ENCODE measurements around the gene TUBA1C. TPM values are rescaled to one million over a fixed set of nuclear protein-coding genes. Genes with fewer than 3 reads are reported as not detected.

Gene TUBA1C
- total RNA-seq, 1 donor from 2014 or later: 196 TPM

DNA sequence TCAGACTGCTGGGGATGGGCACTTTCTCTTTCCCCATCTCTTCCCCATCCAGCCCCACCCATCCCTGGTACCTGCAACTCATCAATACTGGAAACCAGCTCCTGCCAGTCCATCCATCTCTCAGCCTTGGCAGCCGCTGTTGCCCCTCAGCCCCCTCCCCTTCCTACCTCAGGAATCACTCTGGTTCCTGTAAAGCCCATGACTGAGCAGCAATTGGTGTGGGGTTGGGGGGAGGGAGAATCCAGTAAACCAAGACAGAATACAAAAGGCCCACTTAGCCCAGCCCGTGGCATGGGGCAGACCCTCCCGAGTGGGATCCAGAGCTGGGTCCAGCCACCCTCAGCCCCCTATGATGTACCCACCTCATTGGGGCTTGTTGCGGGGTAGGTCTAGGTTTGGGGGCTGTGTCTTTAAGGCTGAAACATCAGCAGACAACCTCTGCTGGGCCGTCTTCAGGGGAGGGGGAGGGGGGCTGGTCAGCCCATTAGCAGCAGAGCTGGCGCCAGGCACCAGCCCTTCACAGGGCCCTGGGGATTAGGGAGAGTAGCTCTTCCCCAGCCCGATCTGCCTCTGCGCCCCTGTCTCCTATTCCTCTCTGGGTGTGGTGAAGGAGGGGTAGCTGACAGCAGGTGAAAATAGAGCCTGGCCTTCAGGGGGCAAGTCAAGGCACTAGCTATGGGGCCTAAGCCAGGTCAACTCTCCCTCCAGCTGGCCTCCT, 29.4 kb downstream of the TUBA1C start:
- Histone ChIP-seq H3K27me3 (ENCODE audit: control insufficient read depth, insufficient read depth, low read length) (peaks cover 38% of the 10 kb centered on the region), H3K4me3 (ENCODE audit: low read depth, low read length) (no peak overlapping the region), H3K36me3 (ENCODE audit: control insufficient read depth, insufficient read depth, low read length) (no peaks in the 10 kb centered on the region)
- DNase-seq (ENCODE audit: low read depth) (no peak), FAIRE-seq (no peak)
- TF ChIP-seq, protein P1, sequence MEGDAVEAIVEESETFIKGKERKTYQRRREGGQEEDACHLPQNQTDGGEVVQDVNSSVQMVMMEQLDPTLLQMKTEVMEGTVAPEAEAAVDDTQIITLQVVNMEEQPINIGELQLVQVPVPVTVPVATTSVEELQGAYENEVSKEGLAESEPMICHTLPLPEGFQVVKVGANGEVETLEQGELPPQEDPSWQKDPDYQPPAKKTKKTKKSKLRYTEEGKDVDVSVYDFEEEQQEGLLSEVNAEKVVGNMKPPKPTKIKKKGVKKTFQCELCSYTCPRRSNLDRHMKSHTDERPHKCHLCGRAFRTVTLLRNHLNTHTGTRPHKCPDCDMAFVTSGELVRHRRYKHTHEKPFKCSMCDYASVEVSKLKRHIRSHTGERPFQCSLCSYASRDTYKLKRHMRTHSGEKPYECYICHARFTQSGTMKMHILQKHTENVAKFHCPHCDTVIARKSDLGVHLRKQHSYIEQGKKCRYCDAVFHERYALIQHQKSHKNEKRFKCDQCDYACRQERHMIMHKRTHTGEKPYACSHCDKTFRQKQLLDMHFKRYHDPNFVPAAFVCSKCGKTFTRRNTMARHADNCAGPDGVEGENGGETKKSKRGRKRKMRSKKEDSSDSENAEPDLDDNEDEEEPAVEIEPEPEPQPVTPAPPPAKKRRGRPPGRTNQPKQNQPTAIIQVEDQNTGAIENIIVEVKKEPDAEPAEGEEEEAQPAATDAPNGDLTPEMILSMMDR (IDR thresholded peaks at IDR 0.05; ENCODE audit: insufficient read depth, low read length, severe bottlenecking): no peak

DNA sequence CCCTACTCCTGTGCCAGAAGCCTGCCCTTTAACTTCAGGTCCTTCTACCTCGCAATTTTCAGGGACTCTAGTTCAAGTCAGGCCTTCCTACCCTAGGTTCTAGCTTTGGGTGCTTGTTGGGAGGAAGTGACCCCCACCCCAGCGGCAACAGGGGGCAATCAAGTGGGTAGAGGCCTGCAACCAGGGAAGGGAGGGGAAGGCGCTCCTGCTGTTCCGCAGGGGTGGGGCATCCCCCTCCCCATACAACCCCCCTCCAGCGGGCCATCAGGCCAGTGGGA, 29.9 kb downstream of the TUBA1C start:
- Histone ChIP-seq H3K27me3 (ENCODE audit: control insufficient read depth, insufficient read depth, low read length) (peaks cover 38% of the 10 kb centered on the region), H3K4me3 (ENCODE audit: low read depth, low read length) (no peak overlapping the region), H3K36me3 (ENCODE audit: control insufficient read depth, insufficient read depth, low read length) (no peaks in the 10 kb centered on the region)
- TF ChIP-seq, protein P1 (IDR thresholded peaks at IDR 0.05; ENCODE audit: insufficient read depth, low read length, severe bottlenecking): no peak
- no peak for DNase-seq (ENCODE audit: low read depth)
- no peak for FAIRE-seq

- DNase-seq (ENCODE audit: low read depth) (no peak), FAIRE-seq (no peak)
- TF ChIP-seq, protein P1 (IDR thresholded peaks at IDR 0.05; ENCODE audit: insufficient read depth, low read length, severe bottlenecking): peak; percentile 1
- Histone ChIP-seq H3K36me3 (ENCODE audit: control insufficient read depth, insufficient read depth, low read length) (no peaks in the 10 kb centered on the region), H3K27me3 (ENCODE audit: control insufficient read depth, insufficient read depth, low read length) (peaks cover 38% of the 10 kb centered on the region), H3K4me3 (ENCODE audit: low read depth, low read length) (no peak within 1 kb of the TSS)
Observed at GRCh38 chr12:49295082-49295936, 30.4 kb downstream of the TUBA1C start, which contains the start of gene PRPH. PRPH (plus strand) TSS chr12:49295147; CDS start chr12:49295201, 54 bp downstream.

- no peak overlapping the region for H3K4me3 ChIP-seq (ENCODE audit: low read depth, low read length)
- H3K27me3 ChIP-seq (ENCODE audit: control insufficient read depth, insufficient read depth, low read length): peaks cover 38% of the 10 kb centered on the region
- DNase-seq (ENCODE audit: low read depth) (peak; percentile 21), FAIRE-seq (no peak)
- TF ChIP-seq, protein P1 (IDR thresholded peaks at IDR 0.05; ENCODE audit: insufficient read depth, low read length, severe bottlenecking): peak; percentile 93
- H3K36me3 ChIP-seq (ENCODE audit: control insufficient read depth, insufficient read depth, low read length): no peaks in the 10 kb centered on the region
Observed at GRCh38 chr12:49296034-49296835, 31.4 kb downstream of the TUBA1C start.

DNA sequence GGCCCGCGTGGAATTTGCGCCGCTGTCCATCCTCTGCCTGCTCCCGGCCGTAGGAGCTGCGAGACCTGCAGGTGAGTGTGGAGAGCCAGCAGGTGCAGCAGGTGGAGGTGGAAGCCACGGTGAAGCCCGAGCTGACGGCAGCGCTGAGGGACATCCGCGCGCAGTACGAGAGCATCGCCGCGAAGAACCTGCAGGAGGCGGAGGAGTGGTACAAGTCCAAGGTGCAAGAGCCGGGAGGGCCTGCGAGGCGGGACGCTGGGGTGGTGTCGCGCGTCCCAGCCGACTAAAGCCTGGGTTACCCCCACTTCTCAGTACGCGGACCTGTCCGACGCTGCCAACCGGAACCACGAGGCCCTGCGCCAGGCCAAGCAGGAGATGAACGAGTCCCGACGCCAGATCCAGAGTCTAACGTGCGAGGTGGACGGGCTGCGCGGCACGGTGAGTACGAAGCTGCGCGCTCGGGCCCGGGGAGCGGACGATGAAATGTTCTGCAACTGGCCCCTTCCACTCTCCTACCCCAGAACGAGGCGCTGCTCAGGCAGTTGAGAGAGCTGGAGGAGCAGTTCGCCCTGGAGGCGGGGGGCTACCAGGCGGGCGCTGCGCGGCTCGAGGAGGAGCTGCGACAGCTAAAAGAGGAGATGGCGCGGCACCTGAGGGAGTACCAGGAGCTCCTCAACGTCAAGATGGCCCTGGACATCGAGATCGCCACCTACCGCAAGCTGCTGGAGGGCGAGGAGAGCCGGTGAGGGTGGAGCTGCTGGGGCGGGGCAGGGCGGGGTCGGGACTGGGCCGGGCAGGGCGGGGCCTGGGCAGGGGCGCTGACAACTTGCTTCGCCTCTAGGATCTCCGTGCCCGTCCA, 32.2 kb downstream of the TUBA1C start:
- H3K27me3 ChIP-seq (ENCODE audit: control insufficient read depth, insufficient read depth, low read length): peaks cover 38% of the 10 kb centered on the region
- no peak for FAIRE-seq

More for the DNA sequence above, 32.2 kb downstream of the TUBA1C start:
- Histone ChIP-seq H3K4me3 (ENCODE audit: low read depth, low read length) (peak overlapping the region; percentile 15), H3K36me3 (ENCODE audit: control insufficient read depth, insufficient read depth, low read length) (no peaks in the 10 kb centered on the region)
- TF ChIP-seq, protein P1 (IDR thresholded peaks at IDR 0.05; ENCODE audit: insufficient read depth, low read length, severe bottlenecking): peak; percentile 4
- no peak for DNase-seq (ENCODE audit: low read depth)
